GM23248 (cell line): ENCODE data around the gene RFPL3. TPM values are rescaled to one million over a fixed set of nuclear protein-coding genes. Genes with fewer than 3 reads are reported as not detected.

Source experiments
- DNase-seq: peaks from one replicate; pipeline ENCODE4 v3.0.0-alpha.2; 2015
- H2AFZ ChIP-seq: fragments of 200-600 bp; sonication (generic); 2 replicates; pipeline ENCODE4 v1.6.1; 2016; ENCODE audit warnings: antibody characterized with exemption
- H3F3A ChIP-seq: fragments of 200-600 bp; sonication (generic); 2 replicates; pipeline ENCODE4 v1.6.1; 2016; ENCODE audit warnings: mild to moderate bottlenecking, antibody characterized with exemption, mixed run types; ENCODE audit not compliant: insufficient read depth
- H3K27ac ChIP-seq: fragments of 200-600 bp; sonication (generic); 2 replicates; pipeline ENCODE4 v1.5.1; 2016; ENCODE audit warnings: mild to moderate bottlenecking
- H3K27me3 ChIP-seq: fragments of 200-600 bp; sonication (generic); replicated peaks from 2 replicates; pipeline ENCODE4 v1.6.1; 2016; ENCODE audit warnings: mild to moderate bottlenecking; ENCODE audit not compliant: insufficient read depth
- H3K36me3 ChIP-seq: fragments of 200-600 bp; sonication (generic); 2 replicates; pipeline ENCODE4 v1.6.1; 2016; ENCODE audit warnings: low read depth, mild to moderate bottlenecking
- H3K4me1 ChIP-seq: fragments of 200-600 bp; sonication (generic); 2 replicates; pipeline ENCODE4 v1.6.1; 2016; ENCODE audit warnings: mild to moderate bottlenecking; ENCODE audit not compliant: insufficient read depth
- H3K4me2 ChIP-seq: fragments of 200-600 bp; sonication (generic); one replicate; pipeline ENCODE4 v1.6.1; 2016; ENCODE audit warnings: mild to moderate bottlenecking; ENCODE audit not compliant: unreplicated experiment
- H3K4me3 ChIP-seq: fragments of 200-600 bp; sonication (generic); 2 replicates; pipeline ENCODE4 v1.5.1; 2016; ENCODE audit warnings: mild to moderate bottlenecking
- H3K79me2 ChIP-seq: fragments of 200-600 bp; sonication (generic); 2 replicates; pipeline ENCODE4 v1.6.1; 2016; ENCODE audit warnings: mild to moderate bottlenecking; ENCODE audit not compliant: insufficient read depth
- H3K9ac ChIP-seq: fragments of 200-600 bp; sonication (generic); 2 replicates; pipeline ENCODE4 v1.6.1; 2016; ENCODE audit warnings: mild to moderate bottlenecking
- H3K9me2 ChIP-seq: fragments of 200-600 bp; sonication (generic); 2 replicates; pipeline ENCODE4 v1.6.1; 2016; ENCODE audit warnings: mixed run types, mild to moderate bottlenecking, moderate library complexity; ENCODE audit not compliant: insufficient read depth
- H3K9me3 ChIP-seq: fragments of 200-600 bp; sonication (generic); one replicate; pipeline ENCODE4 v1.6.1; 2017; ENCODE audit warnings: low read depth
- H4K20me1 ChIP-seq: fragments of 200-600 bp; sonication (generic); 2 replicates; pipeline ENCODE4 v1.6.0; 2016; ENCODE audit not compliant: insufficient read depth
- EZH2 ChIP-seq: fragments of 200-600 bp; sonication (generic); IDR thresholded peaks from 2 replicates; pipeline ENCODE4 v1.6.1; 2018; ENCODE audit warnings: antibody characterized with exemption, mild to moderate bottlenecking; ENCODE audit not compliant: insufficient read depth, poor library complexity, severe bottlenecking
- EZH2phosphoT487 ChIP-seq: fragments of 200-600 bp; sonication (generic); IDR thresholded peaks from 2 replicates; pipeline ENCODE4 v1.6.1; 2018; ENCODE audit warnings: antibody characterized with exemption, moderate library complexity, mild to moderate bottlenecking, low read depth; ENCODE audit not compliant: insufficient read depth
- WGBS, 2 experiments: methylation state at CpG; one replicate each; pipeline ENCODE4 v1.1.6; 2015 to 2017; ENCODE audit warnings: low lambda C conversion rate in 2 of 2, low coverage in 1 of 2; ENCODE audit errors: missing lambda C conversion rate in 2 of 2; 5-methylcytosine and 5-hydroxymethylcytosine counted together
- in situ Hi-C: fragments of 300-500 bp; cut with MboI; formaldehyde crosslinking; loops from 2 replicates; pipeline ENCODE4 v1.15.0; 2020
- polyA plus RNA-seq: library from polyadenylated mRNA; unstranded; fragments of >200 nt; fragmentation: Nextera tagmentation; extraction: Ambion mirVana; gene quantifications from 2 replicates; pipeline ENCODE4 v1.2.1, GENCODE V29; 2016
- total RNA-seq: library from RNA; depleted of rRNA; stranded (reverse); fragments of >200 nt; shearing (Covaris generic); gene quantifications from 2 replicates; pipeline ENCODE4 v1.2.3, GENCODE V29; 2014

Gene RFPL3
- total and polyA plus RNA-seq, 2 experiments from 2014 or later, result not detected

GRCh38 chr22:32333141-32333768 lies 24.4 kb upstream of the RFPL3 start:
- Histone ChIP-seq H3K9me2 (no peaks in the 10 kb centered on the region), H3K27ac (no peak overlapping the region), H3K4me2 (no peak overlapping the region), H4K20me1 (no peaks in the 10 kb centered on the region), H3K27me3 (peaks cover 12% of the 10 kb centered on the region), H3K9me3 (no peaks in the 10 kb centered on the region), H3K9ac (no peak overlapping the region), H3K79me2 (no peaks in the 10 kb centered on the region), H3K36me3 (no peaks in the 10 kb centered on the region), H3K4me3 (no peak overlapping the region), H3F3A (no peaks in the 10 kb centered on the region), H2AFZ (no peak overlapping the region), H3K4me1 (no peaks in the 10 kb centered on the region)
- no peak for TF ChIP-seq EZH2
- TF ChIP-seq EZH2phosphoT487, result no peak
- in situ Hi-C loops, result no loop called here
- no peak for DNase-seq
- 42 to 44% methylated on average over 10 of the region's 10 CpGs for WGBS, 2 experiments

- in situ Hi-C loops, result no loop called here
- TF ChIP-seq EZH2phosphoT487 (no peak), EZH2 (no peak)
- H3K79me2 ChIP-seq, result no peaks in the 10 kb centered on the region
- H3K27me3 ChIP-seq, result peaks cover 12% of the 10 kb centered on the region
- no peaks in the 10 kb centered on the region for H4K20me1 ChIP-seq
- H3K27ac ChIP-seq, result no peak overlapping the region
- H3F3A ChIP-seq, result no peaks in the 10 kb centered on the region
- H3K9ac ChIP-seq, result no peak overlapping the region
- no peaks in the 10 kb centered on the region for H3K9me3 ChIP-seq
- H3K36me3 ChIP-seq, result no peaks in the 10 kb centered on the region
- H3K4me1 ChIP-seq, result no peaks in the 10 kb centered on the region
- WGBS, 2 experiments, result 61 to 70% methylated on average over 11 to 13 of the region's 13 CpGs
- H3K4me3 ChIP-seq, result no peak overlapping the region
- no peak overlapping the region for H3K4me2 ChIP-seq
- no peak for DNase-seq
- no peaks in the 10 kb centered on the region for H3K9me2 ChIP-seq
- H2AFZ ChIP-seq, result no peak overlapping the region
These were observed 23.7 kb upstream of the RFPL3 start for GRCh38 chr22:32333769-32334659.

- Histone ChIP-seq H3K27ac (no peak overlapping the region), H2AFZ (no peak overlapping the region), H3K79me2 (no peaks in the 10 kb centered on the region), H3K4me1 (no peaks in the 10 kb centered on the region), H3F3A (no peaks in the 10 kb centered on the region), H3K4me3 (no peak overlapping the region), H4K20me1 (no peaks in the 10 kb centered on the region), H3K9me3 (no peaks in the 10 kb centered on the region), H3K27me3 (peaks cover 12% of the 10 kb centered on the region), H3K36me3 (no peaks in the 10 kb centered on the region), H3K9me2 (no peaks in the 10 kb centered on the region), H3K4me2 (no peak overlapping the region), H3K9ac (no peak overlapping the region)
- in situ Hi-C loops, result no loop called here
- TF ChIP-seq EZH2phosphoT487 (no peak), EZH2 (no peak)
- DNase-seq, result no peak
- WGBS, 2 experiments, result 70% methylated on average over 17 of the region's 17 CpGs
These were observed 22.9 kb upstream of the RFPL3 start for GRCh38 chr22:32334660-32335365.

- Histone ChIP-seq H3K79me2 (no peaks in the 10 kb centered on the region), H3K9me3 (no peaks in the 10 kb centered on the region), H3K9me2 (no peaks in the 10 kb centered on the region), H3K4me1 (no peaks in the 10 kb centered on the region), H3K4me2 (no peak overlapping the region), H2AFZ (no peak overlapping the region), H3K36me3 (no peaks in the 10 kb centered on the region), H3K4me3 (no peak overlapping the region), H3K27ac (no peak overlapping the region), H4K20me1 (no peaks in the 10 kb centered on the region), H3F3A (no peaks in the 10 kb centered on the region), H3K27me3 (peaks cover 17% of the 10 kb centered on the region), H3K9ac (no peak overlapping the region)
- TF ChIP-seq EZH2phosphoT487 (no peak), EZH2 (no peak)
- in situ Hi-C loops, result no loop called here
- DNase-seq, result no peak
- 76 to 82% methylated on average over 10 of the region's 10 CpGs for WGBS, 2 experiments
These were observed 22.2 kb upstream of the RFPL3 start for GRCh38 chr22:32335471-32335870.
